ENCODE data around the gene CSF1.
"Not testable (repeated sequence)": the region's sequence is repeated elsewhere in the genome, so short reads cannot be mapped to it uniquely, and the experiment has no call there.

The CSF1 gene, protein sequence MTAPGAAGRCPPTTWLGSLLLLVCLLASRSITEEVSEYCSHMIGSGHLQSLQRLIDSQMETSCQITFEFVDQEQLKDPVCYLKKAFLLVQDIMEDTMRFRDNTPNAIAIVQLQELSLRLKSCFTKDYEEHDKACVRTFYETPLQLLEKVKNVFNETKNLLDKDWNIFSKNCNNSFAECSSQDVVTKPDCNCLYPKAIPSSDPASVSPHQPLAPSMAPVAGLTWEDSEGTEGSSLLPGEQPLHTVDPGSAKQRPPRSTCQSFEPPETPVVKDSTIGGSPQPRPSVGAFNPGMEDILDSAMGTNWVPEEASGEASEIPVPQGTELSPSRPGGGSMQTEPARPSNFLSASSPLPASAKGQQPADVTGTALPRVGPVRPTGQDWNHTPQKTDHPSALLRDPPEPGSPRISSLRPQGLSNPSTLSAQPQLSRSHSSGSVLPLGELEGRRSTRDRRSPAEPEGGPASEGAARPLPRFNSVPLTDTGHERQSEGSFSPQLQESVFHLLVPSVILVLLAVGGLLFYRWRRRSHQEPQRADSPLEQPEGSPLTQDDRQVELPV

DNA sequence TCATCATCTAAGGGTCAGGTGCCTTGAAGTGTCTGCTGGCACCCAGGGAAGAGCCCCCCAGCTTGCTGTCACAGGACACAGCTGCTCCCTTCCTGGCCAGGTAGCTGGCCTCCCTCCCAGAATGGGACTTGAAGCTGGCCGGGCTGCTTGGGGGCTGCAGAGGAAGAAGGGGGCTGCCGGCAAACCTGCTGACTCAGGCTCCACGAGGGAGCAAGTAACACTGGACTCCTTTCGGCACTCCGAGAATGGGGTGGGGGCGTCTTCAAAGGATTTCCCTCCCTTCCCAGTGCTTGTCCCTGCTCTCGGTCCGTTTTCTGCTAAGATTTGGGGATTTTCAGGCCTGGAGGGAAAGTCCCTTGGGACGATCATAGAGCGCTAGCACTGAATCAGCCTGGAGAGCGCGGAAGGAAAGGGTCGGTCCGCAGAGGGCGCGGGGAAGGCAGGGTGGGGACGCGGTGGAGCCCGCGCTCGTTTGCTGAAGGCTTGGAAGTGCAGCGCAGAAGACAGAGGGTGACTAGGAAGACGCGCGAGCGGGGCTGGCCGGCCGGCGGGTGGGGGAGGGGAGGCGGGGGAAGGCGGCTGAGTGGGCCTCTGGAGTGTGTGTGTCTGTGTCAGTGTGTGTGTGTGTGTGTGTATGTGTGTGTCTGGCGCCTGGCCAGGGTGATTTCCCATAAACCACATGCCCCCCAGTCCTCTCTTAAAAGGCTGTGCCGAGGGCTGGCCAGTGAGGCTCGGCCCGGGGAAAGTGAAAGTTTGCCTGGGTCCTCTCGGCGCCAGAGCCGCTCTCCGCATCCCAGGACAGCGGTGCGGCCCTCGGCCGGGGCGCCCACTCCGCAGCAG is at the start of gene CSF1:
Gene CSF1 (plus strand): TSS at position 727 of the 840 bp plus-strand sequence. CDS start 175 bp downstream, outside the sequence.
- DNase-seq (ENCODE audit: low read depth in 3 of 3) = peak; percentile 54 to 67 (median 63)

DNA sequence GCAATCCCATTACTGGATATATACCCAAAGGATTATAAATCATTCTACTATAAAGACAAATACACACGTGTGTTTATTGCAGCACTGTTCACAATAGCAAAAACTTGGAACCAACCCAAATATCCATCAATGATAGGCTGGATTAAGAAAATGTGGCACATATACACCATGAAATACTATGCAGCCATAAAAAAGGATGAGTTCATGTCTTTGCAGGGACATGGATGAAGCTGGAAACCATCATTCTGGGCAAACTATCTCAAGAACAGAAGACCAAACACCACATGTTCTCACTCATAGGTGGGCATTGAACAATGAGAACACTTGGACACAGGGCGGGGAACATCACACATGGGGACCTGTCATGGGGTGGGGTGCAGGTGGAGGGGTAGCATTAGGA is 49.0 kb upstream of the CSF1 start:
- not testable (repeated sequence) for DNase-seq (ENCODE audit: low read depth in 3 of 3)

DNA sequence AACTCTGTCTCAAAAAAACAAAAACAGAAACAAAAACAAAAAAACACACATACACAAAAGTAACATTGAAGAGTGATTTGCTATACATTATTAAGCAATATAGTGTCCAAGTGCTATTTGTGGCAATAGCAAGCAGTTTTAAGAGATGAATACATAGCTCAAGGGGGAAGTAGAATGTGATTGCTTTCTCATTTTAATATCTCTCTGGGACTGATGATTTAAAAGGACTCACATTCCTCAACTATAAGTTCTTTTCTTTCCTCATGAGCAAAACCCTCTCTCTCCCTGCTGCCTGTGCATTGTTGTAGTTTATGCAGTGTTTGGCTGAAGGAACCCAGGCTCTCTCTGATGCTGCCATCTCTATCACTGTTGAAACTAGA is 47.0 kb upstream of the CSF1 start:
- DNase-seq (ENCODE audit: low read depth in 3 of 3) = no peak

DNA sequence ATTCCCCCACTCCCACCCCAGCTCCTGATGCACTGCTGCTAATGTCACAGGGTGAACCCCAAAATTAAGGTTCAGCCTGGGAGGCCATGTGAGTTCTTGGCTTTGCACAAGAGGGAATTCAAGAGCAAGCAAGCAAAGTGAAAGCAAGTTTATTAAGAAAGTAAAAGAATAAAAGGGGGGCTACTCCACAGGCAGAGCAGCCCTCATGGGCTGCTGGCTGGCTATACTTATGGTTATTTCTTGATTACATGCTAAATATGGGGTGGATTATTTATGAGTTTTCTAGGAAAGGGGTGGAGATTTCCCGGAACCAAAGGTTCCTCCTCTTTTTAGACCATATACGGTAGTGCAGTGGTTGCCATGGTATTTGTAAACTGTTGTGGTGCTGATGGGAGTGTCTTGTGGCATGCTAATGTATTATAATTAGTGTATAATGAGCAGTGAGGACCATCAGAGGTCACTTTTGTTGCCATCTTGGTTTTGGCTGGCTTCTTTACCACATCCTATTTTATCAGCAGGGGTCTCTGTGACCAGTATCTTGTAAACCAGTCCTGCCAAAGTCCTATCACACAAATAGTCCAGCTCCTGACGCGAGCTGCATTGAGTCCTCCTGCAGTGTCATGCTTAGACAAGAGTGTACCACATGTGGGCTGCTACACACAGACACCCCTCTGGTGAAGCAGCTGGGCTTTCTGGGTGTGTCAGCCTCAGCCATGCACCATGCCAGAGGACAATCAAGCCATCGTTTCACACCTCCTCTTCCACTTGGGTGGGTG is 46.4 kb upstream of the CSF1 start:
- no peak for DNase-seq (ENCODE audit: low read depth in 3 of 3)

DNA sequence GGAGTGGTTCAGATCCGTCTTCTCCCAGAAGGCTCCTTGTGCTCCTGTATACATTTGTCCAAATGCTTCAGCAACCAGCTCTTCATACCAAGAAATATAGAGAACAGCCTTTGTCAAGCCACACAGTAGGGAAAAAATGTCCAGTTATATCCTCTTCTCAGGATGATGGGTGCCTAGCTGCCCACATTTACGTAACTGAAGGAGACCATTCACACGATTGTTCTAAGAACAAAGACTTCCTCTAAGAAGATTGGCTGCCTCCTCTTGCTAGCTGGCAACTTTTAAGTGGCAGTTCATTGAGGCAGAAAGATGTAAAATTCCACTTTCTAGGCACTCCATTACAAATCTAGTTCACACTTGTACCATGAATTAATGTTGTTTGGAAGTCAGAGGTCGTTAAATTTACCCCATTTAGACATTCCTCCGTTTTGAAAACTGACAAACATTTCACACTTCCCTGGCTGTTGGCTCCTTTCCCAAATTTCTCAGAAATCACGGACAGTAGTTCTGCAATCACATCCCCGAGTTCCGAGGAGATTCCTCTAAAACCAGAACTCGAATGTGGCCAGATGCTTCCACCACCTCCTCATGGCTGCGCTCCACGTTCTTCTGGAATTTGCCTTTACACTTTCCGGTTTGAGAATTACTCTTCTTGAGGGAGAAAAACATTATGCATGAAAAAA is 45.6 kb upstream of the CSF1 start:
- no peak for DNase-seq (ENCODE audit: low read depth in 3 of 3)

DNA sequence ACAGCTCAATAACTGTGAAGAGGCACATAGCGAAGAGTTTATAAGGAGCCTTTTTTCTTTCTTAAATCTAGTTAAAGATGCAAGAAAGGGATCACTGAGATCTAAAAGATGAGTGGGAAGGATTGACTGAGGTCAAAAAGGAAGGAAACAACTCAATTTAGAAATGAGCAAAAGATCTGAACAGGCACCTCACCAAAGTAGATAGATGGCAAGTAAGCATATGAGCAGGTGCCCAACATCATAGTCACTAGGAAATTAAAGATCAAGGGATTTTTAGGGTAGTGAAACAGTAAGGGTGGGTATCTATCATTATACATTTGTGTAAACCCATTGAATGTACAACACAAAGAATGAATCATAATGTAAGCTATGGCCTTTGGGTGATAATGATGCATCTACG is 44.6 kb upstream of the CSF1 start:
- no peak for DNase-seq (ENCODE audit: low read depth in 3 of 3)

DNA sequence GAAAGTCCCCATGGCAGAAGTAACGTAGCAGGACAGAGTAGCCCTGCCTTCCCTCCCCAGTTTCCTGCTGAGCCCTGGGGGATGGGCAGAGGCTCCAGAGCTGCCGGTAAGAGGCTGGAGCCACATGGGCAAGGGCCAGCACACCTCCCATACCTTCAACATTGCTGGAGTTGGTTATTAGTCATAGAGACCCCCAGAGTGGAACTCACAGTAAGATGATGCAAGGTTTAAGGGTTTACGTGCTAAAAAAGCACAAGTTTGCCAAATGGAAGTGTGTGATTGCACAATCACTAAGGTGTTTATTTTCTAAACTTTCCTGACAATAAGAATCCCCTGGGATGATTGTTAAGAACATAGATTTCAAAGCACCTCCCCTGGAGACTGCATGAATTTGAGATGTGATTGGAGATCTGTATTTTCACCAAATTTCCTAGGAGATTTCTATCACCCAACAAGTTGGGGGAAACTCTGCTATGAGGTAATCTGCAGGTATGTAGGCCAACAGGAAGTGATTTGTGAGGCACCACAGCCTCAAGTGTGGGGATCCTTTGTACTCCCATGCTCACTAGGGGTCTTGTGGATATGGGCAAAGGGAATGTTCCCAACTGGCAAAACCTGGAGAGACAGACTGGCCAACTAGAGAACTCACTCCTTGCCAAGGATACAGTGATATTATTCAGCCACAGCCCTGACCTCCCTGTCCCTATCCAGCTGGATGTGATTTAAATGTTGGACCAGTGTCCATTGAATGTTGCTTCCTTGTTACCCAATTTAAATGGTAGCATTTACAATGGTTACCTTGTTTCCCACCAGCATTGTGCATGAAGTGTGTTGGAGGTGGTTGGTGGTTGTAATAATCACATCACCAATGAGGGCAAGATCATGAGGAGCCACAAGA is 37.1 kb upstream of the CSF1 start:
- no peak for DNase-seq (ENCODE audit: low read depth in 3 of 3)

DNA sequence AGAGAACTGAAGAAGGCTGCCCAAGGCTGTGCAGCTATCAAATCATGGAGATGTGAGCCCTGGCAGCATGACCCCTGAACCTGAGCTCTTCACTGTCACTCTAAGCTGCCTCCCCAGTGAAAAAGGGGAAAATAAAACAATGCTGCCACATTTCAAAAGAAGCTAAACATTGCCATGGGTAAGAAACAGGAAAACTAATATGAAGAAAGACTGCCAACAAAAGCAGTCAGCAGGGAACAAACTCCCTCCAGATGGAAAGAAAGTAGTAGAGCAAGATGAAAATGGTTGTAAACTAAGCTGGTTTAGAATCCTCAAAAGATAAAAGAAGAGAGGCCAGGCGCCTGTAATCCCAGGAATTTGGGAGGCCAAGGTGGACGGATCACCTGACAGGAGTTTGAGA is 36.2 kb upstream of the CSF1 start:
- DNase-seq (ENCODE audit: low read depth in 3 of 3) = no peak

DNA sequence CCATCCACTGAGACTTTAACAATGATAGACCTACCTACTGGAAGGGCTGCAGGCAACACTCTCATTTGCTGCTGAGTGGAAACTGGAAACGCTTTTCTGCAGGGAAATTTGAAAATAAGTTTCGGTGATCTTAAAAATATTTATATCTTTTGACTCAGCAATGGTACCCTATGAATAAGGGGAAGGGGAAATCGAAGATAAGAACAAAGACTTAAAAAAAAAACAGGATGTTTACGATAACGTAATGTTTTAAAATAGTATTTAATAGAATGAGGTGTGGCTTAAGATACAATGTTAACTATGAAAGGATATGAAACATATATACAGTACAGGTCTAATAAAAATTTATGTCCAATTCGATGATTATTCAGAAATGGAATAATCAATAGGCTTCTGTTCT is 34.8 kb upstream of the CSF1 start:
- DNase-seq (ENCODE audit: low read depth in 3 of 3) = no peak

DNA sequence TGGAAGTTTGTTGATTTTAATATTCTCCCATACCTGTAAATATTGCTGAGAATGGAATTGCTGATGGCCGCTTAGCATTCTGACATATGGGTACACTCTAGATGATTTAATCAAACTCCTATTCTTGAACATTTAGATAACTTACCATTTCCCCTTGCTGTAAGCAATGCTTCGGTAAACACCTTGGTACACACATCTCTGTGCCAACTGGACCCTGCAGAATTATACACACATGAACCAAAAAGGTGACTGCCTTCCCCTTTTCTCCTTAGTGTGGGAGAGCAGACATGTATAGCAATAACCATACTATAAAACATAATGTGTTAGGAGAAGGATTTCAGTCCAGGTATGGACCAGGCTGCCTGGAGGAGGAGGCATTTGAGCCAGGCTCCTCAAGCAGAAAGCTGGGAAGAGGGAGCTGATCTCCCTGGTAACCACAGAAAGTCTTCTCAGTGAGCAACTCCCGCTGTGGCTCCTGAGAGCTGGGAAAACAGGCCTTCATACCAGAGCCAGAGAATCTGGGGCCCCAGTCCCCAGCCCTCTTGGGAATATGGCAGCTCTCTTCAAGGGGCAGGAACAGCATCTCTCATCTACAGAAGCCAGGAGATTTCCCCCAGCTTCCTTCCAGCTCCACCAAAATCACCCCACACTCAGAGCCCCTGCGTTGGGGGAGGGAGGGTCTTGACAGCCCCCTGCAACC is 33.9 kb upstream of the CSF1 start:
- DNase-seq (ENCODE audit: low read depth in 3 of 3) = no peak

DNA sequence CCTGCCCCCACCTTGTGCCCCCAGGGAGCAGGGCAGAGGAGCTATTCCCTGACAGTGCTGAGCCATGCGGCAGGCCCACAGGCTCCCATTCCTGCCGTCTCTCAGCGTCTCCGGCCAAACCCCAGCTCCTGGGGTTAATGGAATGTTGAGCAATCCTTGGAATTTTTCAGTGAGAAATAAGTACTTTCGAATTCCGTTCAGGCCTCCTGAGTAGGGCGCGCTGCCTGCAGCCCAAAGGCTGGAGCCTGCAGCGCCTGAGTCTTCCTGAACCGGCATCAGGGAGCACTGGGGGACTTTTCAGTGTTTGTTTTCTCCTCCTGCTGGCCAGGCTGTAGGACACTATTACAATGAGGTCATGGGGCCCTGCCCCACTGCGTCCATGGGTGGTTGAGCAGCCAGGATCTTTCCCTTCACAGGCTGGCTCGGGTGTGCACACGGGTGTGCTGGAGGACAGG is 33.3 kb upstream of the CSF1 start:
- DNase-seq (ENCODE audit: low read depth in 3 of 3) = no peak

DNA sequence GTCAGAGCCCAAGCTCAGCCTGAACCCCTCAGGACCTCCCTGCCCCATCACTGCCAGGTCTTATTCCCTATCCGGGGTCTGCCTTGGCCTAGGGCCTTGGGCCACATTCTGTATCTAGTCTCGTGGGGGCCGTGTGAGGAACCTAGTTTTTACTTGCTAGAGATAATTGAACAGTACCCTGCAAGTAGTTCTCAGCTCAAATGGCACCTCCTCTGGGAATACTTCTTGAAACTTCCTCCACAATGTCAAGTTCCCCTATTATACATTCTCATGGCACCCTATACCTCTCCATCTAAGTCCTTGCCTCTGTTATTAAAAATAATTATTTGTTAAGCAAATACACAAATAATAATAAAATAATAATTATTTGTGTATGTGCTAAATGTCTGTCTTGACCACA is 32.9 kb upstream of the CSF1 start:
- DNase-seq (ENCODE audit: low read depth in 3 of 3) = no peak

DNA sequence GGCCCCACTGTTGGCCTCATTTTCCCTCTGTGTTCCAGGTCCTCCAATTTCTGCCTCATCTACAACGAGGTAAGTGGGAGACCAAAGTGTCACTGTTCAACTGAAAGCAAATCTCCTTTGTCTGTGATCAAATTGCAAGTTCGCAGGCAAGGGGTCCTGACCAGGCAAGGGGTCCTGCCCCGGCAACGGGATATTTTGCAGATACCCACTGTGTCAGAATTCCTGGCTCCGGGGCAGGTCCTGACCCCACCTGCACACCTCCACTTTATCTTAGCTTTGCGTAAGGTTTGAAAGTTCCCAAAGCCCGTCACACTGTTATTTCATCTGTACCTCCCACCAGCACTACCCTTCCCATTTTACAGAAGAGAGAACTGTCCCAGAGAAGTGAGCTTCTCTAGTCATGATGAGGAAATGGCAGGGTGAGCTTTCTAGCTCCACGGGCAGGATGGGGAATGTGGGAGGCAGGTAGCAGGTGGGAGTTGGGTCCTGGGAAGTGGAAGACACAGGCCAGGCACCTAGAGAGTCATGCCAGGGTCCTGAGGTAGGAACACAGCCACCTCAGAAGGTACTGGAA is 32.0 kb upstream of the CSF1 start:
- DNase-seq (ENCODE audit: low read depth in 3 of 3) = no peak

DNA sequence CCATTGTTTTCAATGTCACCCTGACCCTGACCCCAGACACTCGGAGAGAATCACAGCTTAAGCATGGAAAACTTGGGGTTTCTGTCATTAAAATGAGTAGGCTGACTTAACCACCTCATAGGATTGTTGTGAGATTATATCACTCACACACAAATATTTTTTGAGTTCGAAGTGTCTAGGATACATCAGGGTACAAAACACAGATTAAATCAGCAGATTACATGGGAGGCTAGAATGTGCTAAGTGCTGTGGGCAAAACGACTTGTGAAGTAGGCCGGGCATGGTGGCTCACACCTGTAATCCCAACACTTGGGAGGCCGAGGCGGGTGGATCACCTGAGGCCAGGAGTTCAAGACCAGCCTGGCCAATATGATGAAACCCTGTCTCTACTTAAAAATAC is 31.3 kb upstream of the CSF1 start:
- DNase-seq (ENCODE audit: low read depth in 3 of 3) = not testable (repeated sequence)

DNA sequence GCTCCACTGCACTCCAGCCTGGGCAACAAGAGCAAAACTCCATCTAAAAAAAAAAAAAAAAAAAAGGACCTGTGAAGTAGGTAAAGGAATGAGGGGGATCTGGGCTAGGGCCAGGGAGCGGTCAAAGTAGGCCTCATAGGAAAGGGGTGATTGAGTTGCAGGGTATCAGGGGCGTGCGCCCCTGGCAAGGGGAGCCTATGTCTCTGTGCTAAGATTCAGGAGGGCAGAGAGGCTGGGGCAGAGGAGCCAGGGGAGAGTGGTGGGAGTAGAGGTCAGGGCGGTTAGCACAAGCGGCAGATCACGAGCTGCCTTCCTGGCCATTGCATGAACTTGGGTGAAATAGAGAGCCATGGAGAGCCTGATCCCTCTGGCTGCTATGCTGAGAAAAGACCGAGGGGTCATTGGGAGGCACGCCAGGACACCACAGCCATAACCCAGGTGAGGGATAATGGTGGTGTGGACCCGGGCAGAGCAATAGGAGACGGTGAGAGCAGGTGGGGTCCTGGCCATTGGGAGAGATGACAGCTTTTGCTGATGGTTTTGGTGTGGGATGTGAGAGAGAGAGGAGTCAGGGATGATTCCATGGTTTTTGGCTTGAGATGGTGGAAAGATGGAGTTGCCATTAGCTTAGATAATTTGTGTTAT is 30.6 kb upstream of the CSF1 start:
- no peak for DNase-seq (ENCODE audit: low read depth in 3 of 3)

DNA sequence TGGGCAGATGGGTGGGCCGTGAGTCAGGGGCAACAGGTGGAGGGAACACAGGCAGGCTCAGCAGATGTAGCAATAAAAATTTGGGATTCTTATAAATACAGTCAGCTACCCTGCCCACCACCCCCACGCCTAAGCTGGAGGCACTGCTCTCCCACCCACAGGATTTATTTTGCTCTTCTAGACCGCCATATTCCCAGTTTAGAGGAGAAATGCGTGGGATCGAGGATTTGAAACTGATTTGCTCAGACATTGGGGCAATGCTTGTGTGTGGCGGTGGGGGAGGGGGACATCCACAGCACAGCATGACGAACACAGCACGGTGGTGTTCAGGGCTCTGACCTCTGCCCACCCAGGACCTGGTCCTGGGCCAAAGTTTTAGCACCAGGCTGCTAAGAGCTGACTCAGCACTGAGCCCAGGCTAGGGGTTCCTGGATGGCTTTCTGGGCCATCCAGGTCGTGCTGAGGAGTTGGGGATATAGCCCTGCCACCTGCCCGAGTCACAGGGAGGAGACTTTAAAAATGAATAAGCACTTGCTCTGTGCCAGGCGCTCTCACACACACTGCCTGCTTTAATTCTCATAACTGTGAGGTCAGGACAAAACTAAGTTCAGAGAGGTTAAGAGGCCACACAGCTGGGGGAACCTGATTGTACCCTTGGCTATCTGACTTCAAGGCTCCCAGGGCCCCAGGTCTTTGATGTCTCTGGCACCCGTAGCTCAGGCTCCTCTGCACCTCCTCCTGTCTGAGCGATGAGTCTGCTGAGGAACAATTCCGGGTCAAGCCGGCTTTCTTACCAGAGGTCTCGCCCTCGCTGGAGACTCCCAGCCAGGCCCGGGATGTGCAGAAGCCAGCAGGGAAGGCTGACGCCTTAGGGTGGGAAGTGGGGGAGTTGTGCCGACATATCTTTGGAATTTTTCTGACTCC is 29.4 kb upstream of the CSF1 start:
- no peak for DNase-seq (ENCODE audit: low read depth in 3 of 3)

DNA sequence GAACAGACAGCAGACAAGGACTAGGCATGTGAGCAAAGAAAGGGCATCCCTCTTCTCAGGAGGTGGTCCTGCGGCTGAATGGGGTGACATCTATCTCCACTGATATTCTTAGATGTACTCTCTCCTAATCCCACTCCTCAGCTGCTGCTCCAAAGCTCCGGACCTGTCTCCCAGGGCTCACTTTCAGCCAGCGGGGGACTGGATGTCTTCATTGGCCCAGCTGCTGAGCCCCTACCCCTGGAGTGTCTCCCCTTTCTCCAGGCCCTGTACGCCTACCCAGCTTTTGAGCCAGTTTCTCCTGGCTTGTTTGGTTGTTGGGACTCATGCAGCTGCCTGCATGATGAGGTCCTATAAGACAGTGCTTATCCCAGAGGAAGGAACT is 28.8 kb upstream of the CSF1 start:
- no peak for DNase-seq (ENCODE audit: low read depth in 3 of 3)
